RPMI7951 (cell line): Measurements from ENCODE around the gene NCMAP. TPM values are rescaled to one million over a fixed set of nuclear protein-coding genes. Genes with fewer than 3 reads are reported as not detected.
"Not testable (repeated sequence)": the region's sequence is repeated elsewhere in the genome, so short reads cannot be mapped to it uniquely, and the experiment has no call there.

ENCODE experiments used
- DNase-seq: peaks from one replicate; pipeline ENCODE4 v3.0.0-alpha.2; 2012; ENCODE audit warnings: low read depth
- total RNA-seq: library from RNA; depleted of rRNA; stranded (reverse); fragments of >200 nt; shearing (Covaris generic); gene quantifications from 2 replicates; pipeline ENCODE4 v1.2.3, GENCODE V29; 2014; rRNA removed

Gene NCMAP
- not detected in 2 replicates for total RNA-seq

- DNase-seq: no peak
Measured at GRCh38 chr1:24555591-24556413, at the start of gene NCMAP. NCMAP (plus strand) TSS chr1:24556087; CDS start chr1:24595431, 39,344 bp downstream.

GRCh38 chr1:24506691-24507381 is 49.1 kb upstream of the NCMAP start:
- no peak for DNase-seq

- no peak for DNase-seq
Measured at GRCh38 chr1:24507405-24507804, 48.5 kb upstream of the NCMAP start.

GRCh38 chr1:24508911-24509310 is 47.0 kb upstream of the NCMAP start:
- DNase-seq: no peak

GRCh38 chr1:24513706-24514105 is 42.2 kb upstream of the NCMAP start:
- no peak for DNase-seq

- no peak for DNase-seq
Measured at GRCh38 chr1:24514946-24515345, 40.9 kb upstream of the NCMAP start.

- DNase-seq: peak; percentile 92
Measured at GRCh38 chr1:24515671-24516209, 40.1 kb upstream of the NCMAP start.

- no peak for DNase-seq
Measured at GRCh38 chr1:24516506-24516905, 39.4 kb upstream of the NCMAP start.

GRCh38 chr1:24517898-24518297 is 38.0 kb upstream of the NCMAP start:
- no peak for DNase-seq

GRCh38 chr1:24520282-24520681 is 35.6 kb upstream of the NCMAP start:
- not testable (repeated sequence) for DNase-seq

GRCh38 chr1:24525606-24526005 is 30.3 kb upstream of the NCMAP start:
- no peak for DNase-seq

- DNase-seq: no peak
Measured at GRCh38 chr1:24526045-24526444, 29.8 kb upstream of the NCMAP start.

- peak; percentile 29 for DNase-seq
Measured at GRCh38 chr1:24526940-24527542, 28.8 kb upstream of the NCMAP start.

- no peak for DNase-seq
Measured at GRCh38 chr1:24528744-24529143, 27.1 kb upstream of the NCMAP start.

- DNase-seq: not testable (repeated sequence)
Measured at GRCh38 chr1:24529292-24529691, 26.6 kb upstream of the NCMAP start.

- DNase-seq: no peak
Measured at GRCh38 chr1:24535021-24535424, 20.9 kb upstream of the NCMAP start.

GRCh38 chr1:24535778-24536177 is 20.1 kb upstream of the NCMAP start:
- no peak for DNase-seq

- peak; percentile 68 for DNase-seq
Measured at GRCh38 chr1:24536391-24536840, 19.5 kb upstream of the NCMAP start.

GRCh38 chr1:24540051-24540905 is 15.6 kb upstream of the NCMAP start:
- DNase-seq: no peak

GRCh38 chr1:24540906-24541710 is 14.8 kb upstream of the NCMAP start:
- DNase-seq: peak; percentile 61
